Heart right ventricle (tissue), 16 donors: ENCODE measurements around the gene CCT8. TPM values are rescaled to one million over a fixed set of nuclear protein-coding genes. Genes with fewer than 3 reads are reported as not detected.

Source experiments
- ATAC-seq, 8 donors: fragments of 200-7000 bp; cut with Tn5 transposase; one replicate each; pipeline ENCODE4 v1.9.1; 2020; ENCODE audit warnings: mild to moderate bottlenecking in 8 of 8, moderate library complexity in 8 of 8, moderate number of reproducible peaks in 1 of 8
- DNase-seq, 2 donors: peaks; one replicate each; pipeline ENCODE4 v3.0.0-alpha.2; 2020
- H3K27ac ChIP-seq, 10 donors: fragments of 200-600 bp; sonication (generic) in 2 of 10; one replicate each; pipeline versions ENCODE4 v1.5.0 to v1.8.0; 2020 to 2022; ENCODE audit warnings: mild to moderate bottlenecking in 3 of 10
- H3K27me3 ChIP-seq, 7 donors: fragments of 200-600 bp; one replicate each; pipeline ENCODE4 v1.8.0; 2021 to 2022; ENCODE audit warnings: mild to moderate bottlenecking in 2 of 7
- H3K36me3 ChIP-seq, 9 donors: fragments of 200-600 bp; sonication (generic) in 1 of 9; one replicate each; pipeline versions ENCODE4 v1.5.0 to v1.8.0; 2020 to 2022; ENCODE audit warnings: mild to moderate bottlenecking in 2 of 9
- H3K4me1 ChIP-seq, 9 donors: fragments of 200-600 bp; sonication (generic) in 1 of 9; one replicate each; pipeline versions ENCODE4 v1.5.0 to v1.8.0; 2020 to 2022; ENCODE audit warnings: mild to moderate bottlenecking in 4 of 9
- H3K4me3 ChIP-seq, 10 donors: fragments of 200-600 bp; sonication (generic) in 2 of 10; one replicate each; pipeline versions ENCODE4 v1.5.0 to v1.8.0; 2020 to 2022; ENCODE audit warnings: mild to moderate bottlenecking in 7 of 10, moderate library complexity in 2 of 10
- H3K9me3 ChIP-seq, 11 donors: fragments of 200-600 bp in 10 of 11; sonication (generic) in 2 of 11; one replicate each; pipeline versions ENCODE4 v1.5.0 to v1.8.0; 2013 to 2022; ENCODE audit warnings: mild to moderate bottlenecking in 2 of 11, control low read depth in 1 of 11, moderate library complexity in 1 of 11
- CTCF ChIP-seq, 9 donors: fragments of 200-600 bp; sonication (generic) in 2 of 9; IDR thresholded peaks; one replicate each; pipeline versions ENCODE4 v1.5.0 to v1.8.0; 2021 to 2022; ENCODE audit warnings: antibody characterized with exemption in 9 of 9, mild to moderate bottlenecking in 5 of 9, moderate library complexity in 1 of 9
- WGBS, 2 donors: extraction: QIAGEN DNeasy Blood & Tissue Kit; methylation state at CpG; one replicate each; pipeline ENCODE4 v1.1.7; 2013; ENCODE audit warnings: inconsistent platforms in 1 of 2; 5-methylcytosine and 5-hydroxymethylcytosine counted together
- intact Hi-C, 10 donors: fragments of 100-400 bp; cut with DNase I; formaldehyde crosslinking; loops; one replicate each; pipeline versions ENCODE4 v1.11.1 to v1.14.2; 2022
- polyA plus RNA-seq, 2 donors: library from polyadenylated mRNA; stranded (reverse); fragments of 200-250 nt; gene quantifications; one replicate each; pipeline ENCODE4 v1.2.3, GENCODE V29; 2013
- total RNA-seq, 10 donors: library from RNA; stranded (reverse); fragmentation: NEBNext Ultra II Directional in 3 of 10; extraction: Animal tissue kit (Norgen Biotek cat#: 25700) in 3 of 10; gene quantifications; one replicate each; pipeline versions ENCODE4 v1.2.1 to v1.2.4, GENCODE V29; 2021 to 2023
- donor health status: Arrhythmogenic right ventricular cardiomyopathy.
- donor health status: ischemic (EF 13 %, LVEDD 7.1; RV severe dilation, severe dysfunction).
- donor health status: healthy with polysubstance abuse.
- donor health status: DM: no; HTN: yes; CAD: no.
- donor health status: DM: no; HTN: no; CAD: no.
- donor health status: ischemic (EF 25% LVEDD 6.9; RV normal size, moderate dysfunction).
- donor health status: ischemic (EF 25% LVEDD 5.7; RV mildly dilated, moderate dysfunction).
- donor health status: healthy.
- donor health status: DM: yes; HTN: yes; CAD: no.
- donor health status: Ischemic cardiomyopathy.
- donor health status: ischemic (EF 35%, LVEDD 5.7; RV mildly dilated, moderate dysfunction).
- donor health status: nonischemic (EF 11% LVEDD 7.7; RV severe dilation, severe dysfunction).
- donor health status: DM: yes; HTN: yes; CAD: no.
- donor health status: PGD.
- donor health status: ischemic (EF 29% LVEDD 5.4; RV normal size, mild dysfunction).
- donor health status: nonischemic (EF 23%, LVEDD 6.1; RV moderate dilation, normal function).

The CCT8 gene
- total and polyA plus RNA-seq, 12 donors: 75.6 to 156 (median 112) TPM

- H3K36me3 ChIP-seq: peaks cover 0 to 100% (median 62%) of the 10 kb centered on the region in 9 donors
- ATAC-seq (no peak), DNase-seq (no peak)
- intact Hi-C loops: no loop called here
- no peaks in the 10 kb centered on the region for H3K27me3 ChIP-seq
- no peaks in the 10 kb centered on the region for H3K4me1 ChIP-seq
- no peak overlapping the region for H3K4me3 ChIP-seq
- no peaks in the 10 kb centered on the region for H3K9me3 ChIP-seq
- 76 to 78% methylated on average over 3 of the region's 3 CpGs for WGBS, 2 donors
- TF ChIP-seq CTCF (IDR thresholded peaks at IDR 0.05): no peak
- H3K27ac ChIP-seq: no peak overlapping the region
Observed at GRCh38 chr21:29033871-29034270, 39.6 kb downstream of the CCT8 start.

- Histone ChIP-seq H3K9me3 (no peaks in the 10 kb centered on the region), H3K27me3 (no peaks in the 10 kb centered on the region), H3K36me3 (peaks cover 0 to 100% (median 58%) of the 10 kb centered on the region in 9 donors), H3K4me3 (no peak overlapping the region), H3K27ac (no peak overlapping the region), H3K4me1 (no peaks in the 10 kb centered on the region)
- intact Hi-C loops: no loop called here
- no peak for TF ChIP-seq CTCF (IDR thresholded peaks at IDR 0.05)
- WGBS, 2 donors: 63 to 64% methylated on average over 4 of the region's 4 CpGs
- DNase-seq (no peak), ATAC-seq (no peak)
Observed at GRCh38 chr21:29033301-29033700, 40.1 kb downstream of the CCT8 start.

- no peaks in the 10 kb centered on the region for H3K9me3 ChIP-seq
- no peak overlapping the region for H3K27ac ChIP-seq
- intact Hi-C loops: no loop called here
- peaks cover 0 to 18% (median 16%) of the 10 kb centered on the region in 9 donors for H3K4me1 ChIP-seq
- 94 to 100% methylated on average over 1 of the region's 1 CpG for WGBS, 2 donors
- no peak overlapping the region for H3K4me3 ChIP-seq
- no peak for TF ChIP-seq CTCF (IDR thresholded peaks at IDR 0.05)
- H3K27me3 ChIP-seq: no peaks in the 10 kb centered on the region
- no peak for DNase-seq
- peak in 1 of 8 donors; percentile 56 for ATAC-seq
- H3K36me3 ChIP-seq: peaks cover 0 to 83% (median 41%) of the 10 kb centered on the region in 9 donors
Observed at GRCh38 chr21:29030909-29031308, 42.5 kb downstream of the CCT8 start.

GRCh38 chr21:29029524-29029923 is 43.9 kb downstream of the CCT8 start:
- intact Hi-C loops: loop anchor here in 4 of 10 donors (5.0 kb wide), 1 partner anchor 43 kb away; the partner anchor contains the start of gene CCT8 (in 4 of the 4)
- ATAC-seq: no peak
- no peak overlapping the region for H3K27ac ChIP-seq
- TF ChIP-seq CTCF (IDR thresholded peaks at IDR 0.05): no peak
- WGBS, 2 donors: 88% methylated on average over 1 of the region's 1 CpG
- H3K36me3 ChIP-seq: peaks cover 0 to 69% (median 29%) of the 10 kb centered on the region in 9 donors
- no peaks in the 10 kb centered on the region for H3K27me3 ChIP-seq
- H3K9me3 ChIP-seq: no peaks in the 10 kb centered on the region
- no peak overlapping the region for H3K4me3 ChIP-seq
- no peak for DNase-seq
- peaks cover 0 to 26% (median 22%) of the 10 kb centered on the region in 9 donors for H3K4me1 ChIP-seq
